ENCODE results near the gene FARS2.

The FARS2 gene

DNA sequence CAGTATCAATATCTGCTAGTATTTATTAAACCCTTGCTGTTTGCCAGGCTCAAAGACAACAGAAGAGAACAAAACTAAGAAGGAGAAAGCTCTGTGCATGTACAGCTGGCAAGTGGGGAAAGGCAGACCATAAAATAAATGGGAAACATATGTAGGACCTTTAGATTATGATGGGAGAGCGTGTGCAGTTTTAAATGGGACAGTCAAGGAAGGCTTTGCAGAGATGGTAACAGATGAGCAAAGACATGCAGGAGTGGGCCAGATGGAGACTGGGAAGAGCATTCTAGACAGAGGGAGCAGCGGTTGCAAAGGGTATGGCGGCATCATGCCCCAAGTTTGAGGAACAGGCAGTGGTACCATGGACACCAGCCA lies 485.4 kb downstream of the FARS2 start:
- no peak for DNase-seq

DNA sequence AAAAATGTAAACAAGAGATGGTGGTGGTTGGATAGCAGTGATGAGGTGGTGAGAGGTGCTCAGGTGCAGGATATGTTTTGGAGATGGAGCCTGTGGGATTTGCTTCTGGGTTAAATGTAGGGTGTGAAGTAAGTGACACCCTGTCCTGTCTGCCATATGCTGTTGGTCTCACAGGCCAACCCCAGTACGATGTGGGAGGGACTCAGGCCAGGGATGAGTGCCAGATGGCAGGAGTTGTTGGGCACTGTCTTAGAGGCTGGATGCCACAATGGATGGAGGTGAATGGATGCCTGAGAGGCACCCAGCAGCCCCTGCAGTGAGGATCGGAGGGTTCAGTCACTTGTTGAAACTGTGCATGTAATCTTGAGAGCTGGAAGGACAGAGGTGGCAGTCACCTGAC lies 486.1 kb downstream of the FARS2 start:
- no peak for DNase-seq

DNA sequence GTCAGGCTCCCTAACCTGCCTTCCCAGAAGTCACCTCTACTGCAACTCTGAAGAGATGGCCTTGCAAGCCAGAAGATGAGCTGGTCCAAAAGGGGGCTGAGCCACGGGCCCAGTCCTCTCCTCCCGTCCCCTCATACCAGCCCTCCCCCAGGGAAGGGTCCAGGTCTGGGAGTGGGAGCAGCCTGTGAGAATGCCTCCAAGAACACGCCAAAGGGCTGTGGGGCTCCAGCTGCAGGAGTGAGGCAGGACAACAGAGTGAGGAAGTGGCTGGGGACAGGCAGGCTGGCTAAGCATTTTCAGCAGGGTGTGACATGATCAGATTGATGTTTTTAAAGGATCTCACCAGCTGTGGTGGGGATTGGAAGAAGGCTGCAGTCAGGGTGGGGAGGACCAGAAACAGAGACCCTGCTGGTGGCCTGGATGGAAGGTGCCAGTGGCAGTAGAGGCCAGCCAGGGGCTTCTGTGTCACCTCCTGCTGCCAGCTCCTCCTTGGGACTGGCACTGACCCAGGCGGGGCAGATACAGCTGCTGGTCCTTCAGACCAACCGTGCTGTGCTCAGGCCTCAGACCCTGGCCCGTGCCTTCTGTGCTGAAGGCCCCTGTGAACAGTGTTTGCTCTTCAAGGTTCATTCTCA lies 487.8 kb downstream of the FARS2 start:
- no peak for DNase-seq

DNA sequence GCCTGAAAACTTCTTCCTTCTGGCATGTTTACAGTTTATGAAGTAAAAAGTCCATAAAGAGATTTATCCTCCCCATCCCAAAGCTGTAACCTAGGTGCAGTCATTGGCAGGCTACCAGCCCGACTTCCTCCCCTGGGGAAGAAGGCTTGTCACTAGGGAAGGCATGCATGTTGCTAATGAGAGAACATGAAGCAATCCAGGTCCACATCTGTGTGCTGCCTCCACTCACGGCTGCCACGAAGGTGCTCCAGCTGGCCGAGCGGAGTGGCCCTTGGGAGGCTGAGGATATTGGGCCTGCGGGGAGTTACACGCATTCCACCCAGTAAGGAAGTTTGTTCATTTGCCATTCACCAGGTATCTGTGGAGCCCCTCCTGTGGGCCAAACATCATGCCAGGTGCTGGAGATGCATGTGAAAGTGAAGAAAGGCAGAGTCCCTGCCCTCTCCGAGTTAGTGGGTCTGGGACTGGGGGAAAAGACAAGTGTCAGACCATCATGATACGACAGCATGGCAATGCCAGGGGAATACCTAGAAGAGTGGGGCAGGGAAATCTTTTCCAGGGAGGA lies 488.4 kb downstream of the FARS2 start:
- no peak for DNase-seq

DNA sequence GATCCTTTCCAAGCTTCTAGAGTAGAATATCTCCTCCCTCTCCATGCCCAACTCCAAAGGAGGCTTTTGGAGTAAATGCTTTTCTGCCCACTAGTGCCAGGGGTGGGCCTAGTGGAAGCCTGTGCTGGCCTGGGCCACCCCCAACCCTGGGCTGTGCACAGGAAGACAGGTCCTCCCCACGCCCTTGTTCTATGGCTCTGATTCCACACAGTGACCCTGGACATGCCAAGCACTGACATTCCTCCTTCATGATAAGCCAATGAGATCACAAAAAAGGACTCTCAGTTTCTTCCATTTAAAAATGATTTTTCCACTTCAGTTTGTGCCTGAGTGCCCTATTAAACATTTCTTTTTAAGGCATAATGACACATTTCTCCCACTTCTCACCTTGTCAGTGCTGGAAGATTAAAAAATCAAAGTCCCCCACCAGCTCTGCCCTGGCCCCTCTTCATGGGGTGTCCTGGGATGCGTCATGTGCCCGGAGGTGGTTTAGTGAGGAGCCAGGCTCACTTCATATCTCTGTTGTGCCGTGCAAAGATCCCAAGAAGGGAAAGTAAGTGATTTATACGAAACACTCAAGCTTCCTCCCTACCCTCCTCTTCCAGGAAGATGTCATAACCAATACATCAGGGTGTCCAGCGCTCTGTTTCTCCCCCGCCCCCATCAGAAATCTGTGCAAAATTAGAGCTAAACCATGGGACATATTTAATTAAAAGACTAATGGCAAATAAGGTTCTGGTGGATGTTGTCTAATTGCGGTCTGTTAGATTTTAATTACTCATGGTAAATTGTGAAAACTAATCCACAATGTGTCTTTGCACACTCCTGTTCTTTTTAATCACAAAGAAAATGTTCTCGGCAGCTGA lies 490.4 kb downstream of the FARS2 start:
- DNase-seq: no peak

DNA sequence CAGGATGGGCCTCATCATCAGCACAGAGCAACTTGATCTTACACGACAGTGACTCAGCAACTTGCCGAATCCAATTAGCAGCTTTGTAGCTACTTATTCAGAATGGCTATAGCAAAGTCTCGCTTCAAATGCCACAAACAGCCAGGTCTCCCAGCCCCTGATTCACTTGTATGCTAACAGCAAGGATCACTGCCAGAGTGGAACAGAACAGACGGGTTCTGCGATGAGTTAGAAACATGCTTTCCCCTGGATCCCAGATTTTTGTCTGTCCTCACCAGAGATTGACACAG lies 491.0 kb downstream of the FARS2 start:
- DNase-seq: peak; percentile 53

DNA sequence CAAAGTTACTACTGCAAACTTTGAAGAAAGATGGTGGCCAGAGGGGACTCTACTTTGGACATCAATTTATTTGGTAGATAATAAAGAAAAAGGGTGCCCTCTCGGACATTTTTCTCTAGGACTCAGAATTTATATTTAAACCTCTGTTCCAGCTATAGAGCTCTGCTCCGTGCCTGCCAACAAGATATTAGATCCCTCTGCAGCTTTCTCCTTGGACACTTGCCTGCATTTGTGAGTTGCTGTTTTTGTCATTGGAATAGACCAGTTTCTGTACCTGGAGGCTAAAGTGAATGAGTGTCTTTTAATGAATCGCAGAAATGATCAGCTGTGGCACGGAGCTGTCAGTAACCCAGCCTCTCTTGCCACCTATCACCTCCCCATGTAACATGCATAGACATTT lies 491.9 kb downstream of the FARS2 start:
- DNase-seq: no peak

DNA sequence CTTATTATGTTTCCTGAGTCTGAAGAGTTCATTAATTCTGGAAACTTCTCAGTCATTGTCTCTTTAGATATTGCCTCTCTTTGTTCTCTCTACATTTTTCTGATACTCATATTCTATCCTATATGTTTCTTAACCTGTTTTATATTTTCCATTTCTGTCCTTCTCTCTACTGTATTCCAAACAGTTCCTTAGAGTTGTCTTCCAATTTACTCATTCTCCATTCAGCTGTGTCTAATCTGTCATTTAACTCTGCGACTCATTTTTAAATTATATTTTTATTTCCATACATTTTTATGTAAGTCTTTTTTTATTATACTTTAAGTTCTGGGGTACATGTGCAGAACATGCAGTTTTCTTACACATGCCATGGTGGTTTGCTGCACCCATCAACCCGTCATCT lies 493.6 kb downstream of the FARS2 start:
- DNase-seq: no peak

DNA sequence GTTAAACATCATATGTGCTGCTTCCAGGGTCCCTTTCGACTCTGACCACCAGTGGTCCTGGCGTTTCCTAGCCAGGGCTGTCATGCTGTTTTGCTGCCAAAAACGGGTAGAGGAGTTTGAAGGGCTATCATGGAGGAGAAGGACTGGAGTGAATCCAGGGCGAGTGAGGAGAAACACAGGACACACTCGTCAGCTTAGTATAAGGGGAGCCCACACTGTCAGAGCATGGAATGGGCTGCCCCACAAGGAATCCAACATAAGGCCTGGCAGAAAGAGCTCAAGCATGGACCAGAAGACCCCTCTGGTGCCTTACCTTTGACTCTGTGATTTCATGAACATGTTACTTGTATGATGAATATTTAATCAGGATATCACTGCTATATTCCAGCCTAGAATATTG lies 498.3 kb downstream of the FARS2 start:
- DNase-seq: no peak

DNA sequence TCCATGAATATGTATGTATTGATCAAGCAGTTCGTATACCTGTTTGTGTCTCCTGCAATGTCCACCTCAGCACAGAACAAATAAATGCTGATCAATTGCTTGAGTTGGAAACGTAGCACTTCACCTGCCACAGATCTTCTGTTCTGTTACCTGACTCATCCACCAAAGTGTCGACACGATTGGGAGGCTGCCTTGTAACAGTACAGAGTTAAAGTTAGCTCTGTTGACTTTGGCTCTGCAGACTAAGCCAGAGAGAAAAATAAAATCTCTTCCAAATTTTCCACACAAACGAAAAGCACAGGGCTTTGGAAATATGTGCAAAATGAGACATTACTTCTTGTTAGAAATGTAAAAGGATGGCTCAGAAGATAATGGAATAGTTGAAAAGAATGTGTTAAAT lies 500.1 kb downstream of the FARS2 start:
- no peak for DNase-seq

DNA sequence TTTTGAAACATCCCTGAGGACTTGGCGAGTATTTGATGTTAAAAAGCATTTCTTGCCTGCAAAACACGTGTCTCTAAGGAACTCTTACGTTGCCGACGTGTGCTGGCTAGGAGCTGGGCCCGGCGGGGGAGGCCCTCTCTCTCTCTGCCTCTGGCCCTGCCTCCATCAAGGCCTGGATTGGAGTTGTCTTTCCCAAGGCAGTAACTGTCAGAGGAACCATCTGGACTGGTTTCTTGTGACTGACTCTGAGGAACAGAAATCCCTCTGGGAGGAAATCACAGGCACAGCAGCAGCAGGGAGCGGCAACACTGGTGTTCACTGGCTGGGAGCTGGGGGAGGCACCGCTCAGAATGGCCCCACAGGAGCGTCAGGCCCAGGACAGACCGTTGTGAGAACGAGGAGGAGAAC lies 501.3 kb downstream of the FARS2 start:
- DNase-seq: no peak

DNA sequence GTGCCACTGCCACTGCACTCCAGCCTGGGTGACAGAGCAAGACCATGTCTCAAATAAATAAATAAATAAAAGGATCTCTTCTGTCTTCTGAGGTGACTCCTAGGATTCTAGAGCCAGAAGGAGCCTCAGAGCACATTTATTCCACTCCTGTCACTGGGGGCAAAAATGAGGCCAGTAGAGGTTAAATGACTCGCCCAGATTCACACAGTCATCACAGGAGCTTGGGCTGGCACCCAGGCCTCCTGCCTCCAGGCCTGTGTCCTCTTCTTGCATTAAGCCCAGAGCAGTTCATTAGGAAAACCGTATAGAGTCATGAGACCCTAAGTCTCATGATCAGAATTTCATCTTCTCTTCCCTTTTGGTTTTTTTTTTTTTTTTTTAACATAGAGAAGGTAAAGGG lies 502.1 kb downstream of the FARS2 start:
- peak; percentile 25 for DNase-seq

DNA sequence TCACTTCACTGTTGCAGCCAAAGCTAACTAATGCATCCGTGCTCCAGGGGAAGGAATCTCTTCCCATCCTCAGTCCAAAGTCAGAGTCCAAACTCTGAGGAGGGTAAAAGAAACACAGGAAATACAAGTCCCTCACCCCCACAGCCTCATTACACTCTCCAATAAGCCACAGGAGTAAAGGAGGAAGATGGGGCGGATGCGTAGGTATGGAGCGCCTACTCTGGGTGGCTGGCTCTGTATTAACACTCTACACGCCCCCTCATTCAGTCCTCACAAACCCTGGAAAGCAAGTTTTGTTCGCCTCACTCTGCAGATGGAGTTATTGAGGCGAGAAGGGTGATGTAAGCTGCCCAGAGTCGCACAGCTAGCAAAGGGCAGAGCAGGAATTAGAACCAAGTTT lies 502.6 kb downstream of the FARS2 start:
- DNase-seq: no peak

DNA sequence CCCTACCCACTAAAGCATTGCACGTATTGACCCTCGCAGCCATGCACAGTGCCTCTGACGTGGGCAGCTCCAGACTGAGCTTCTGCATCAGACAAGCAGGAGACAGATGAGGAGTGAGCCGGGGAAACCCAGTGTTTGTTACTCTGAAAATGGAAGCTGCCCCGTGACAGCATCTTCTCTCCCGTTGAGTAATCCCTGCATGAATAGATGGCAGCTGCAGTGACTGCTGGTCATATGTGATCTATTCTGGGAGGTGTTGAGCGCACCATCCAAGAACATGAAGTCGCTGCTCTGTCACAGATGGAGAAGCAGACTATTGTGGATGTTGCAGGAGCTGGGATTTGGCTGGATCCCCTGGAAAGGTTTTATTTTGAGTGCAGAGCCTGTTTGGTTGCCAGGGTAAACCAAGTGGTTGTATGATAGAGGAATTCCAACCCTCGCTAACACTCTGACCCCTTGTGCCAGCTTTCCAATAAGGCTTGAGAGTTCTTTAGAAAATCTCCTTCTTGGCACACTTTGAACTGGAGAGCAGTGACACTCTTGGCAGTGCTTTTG lies 503.2 kb downstream of the FARS2 start:
- DNase-seq: peak; percentile 8

DNA sequence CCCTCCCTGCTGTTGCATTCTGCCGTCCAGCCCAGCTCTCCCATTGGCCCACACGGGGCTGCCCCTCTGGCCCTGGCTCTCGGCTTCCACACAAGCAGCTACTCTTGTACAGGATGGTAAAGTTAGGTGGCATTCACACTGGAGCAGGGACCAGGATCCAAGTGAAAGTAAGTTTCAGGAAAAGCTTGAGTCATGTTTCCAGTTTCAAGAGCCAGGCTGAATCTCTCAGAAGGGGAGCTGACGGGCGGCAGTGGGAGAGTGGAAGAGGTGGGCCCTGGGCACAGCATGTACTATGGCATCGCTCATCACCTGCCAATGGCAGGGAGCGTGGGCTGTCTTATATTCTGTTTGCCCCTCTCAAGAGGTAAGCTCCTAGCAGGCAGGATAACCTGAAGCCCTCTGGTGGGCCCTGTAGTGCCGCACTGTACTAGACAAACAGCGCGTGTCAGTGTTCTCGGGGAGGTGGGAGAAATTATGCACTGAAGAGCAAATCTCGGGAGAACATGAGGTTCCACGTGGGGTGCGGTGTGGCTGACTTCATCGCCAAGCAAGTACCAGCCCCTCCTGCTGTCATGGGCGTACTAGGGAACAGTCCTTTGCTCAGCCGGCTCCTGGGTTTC lies 503.9 kb downstream of the FARS2 start:
- DNase-seq: no peak

DNA sequence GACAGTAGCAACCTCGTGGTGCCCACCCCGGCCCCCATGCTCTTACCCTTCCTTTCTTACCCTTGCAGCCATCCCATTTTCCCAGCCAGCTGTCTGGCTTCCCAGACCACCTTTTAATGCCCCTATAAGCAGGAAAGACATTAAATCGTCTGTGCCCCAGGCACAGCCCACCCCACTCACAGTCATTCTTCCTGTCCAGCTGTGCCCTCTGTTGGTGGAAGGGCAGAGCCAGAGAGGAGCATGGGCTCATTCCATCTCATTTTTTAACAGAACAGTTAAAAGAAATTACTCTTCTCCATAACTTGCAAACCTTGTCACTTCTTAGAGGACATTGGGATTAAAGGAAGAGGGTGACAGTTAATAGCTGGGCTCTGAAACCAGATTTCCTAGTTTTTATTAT lies 504.9 kb downstream of the FARS2 start:
- no peak for DNase-seq

DNA sequence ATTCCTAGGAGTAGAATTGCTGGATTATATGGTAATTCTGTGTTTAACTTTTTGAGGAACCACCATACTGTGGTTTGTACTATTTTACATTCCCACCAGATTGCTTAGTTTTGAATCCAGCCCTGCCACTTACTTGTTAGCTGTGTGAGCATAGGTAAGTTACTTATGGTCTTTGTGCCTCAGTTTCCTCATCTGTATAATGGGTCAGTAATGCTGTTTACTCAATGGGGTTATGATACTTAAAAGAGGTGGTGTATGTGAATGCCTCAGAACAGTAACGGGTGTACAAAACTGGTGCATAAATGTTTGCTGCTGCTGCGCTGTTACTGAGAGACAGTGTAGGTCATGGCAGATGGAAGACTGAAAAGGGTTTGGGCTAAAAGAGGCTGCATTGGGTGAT lies 506.2 kb downstream of the FARS2 start:
- DNase-seq: no peak

DNA sequence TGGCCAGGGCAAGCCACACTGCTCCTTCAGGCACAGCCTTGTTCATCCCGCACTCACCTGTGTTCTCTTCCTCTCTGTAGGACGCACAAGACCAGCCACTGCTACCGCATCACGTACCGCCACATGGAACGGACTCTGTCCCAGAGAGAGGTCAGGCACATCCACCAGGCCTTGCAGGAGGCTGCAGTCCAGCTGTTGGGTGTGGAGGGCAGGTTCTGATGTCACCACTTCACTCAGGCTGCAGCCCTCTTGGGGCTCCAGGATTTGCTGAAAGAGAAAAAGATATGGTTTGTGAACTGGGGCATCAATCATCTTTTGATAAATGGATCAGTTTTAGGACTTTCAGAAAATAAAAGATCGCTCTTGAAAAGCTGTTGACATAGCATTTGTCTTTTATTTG lies 509.9 kb downstream of the FARS2 start:
- no peak for DNase-seq

DNA sequence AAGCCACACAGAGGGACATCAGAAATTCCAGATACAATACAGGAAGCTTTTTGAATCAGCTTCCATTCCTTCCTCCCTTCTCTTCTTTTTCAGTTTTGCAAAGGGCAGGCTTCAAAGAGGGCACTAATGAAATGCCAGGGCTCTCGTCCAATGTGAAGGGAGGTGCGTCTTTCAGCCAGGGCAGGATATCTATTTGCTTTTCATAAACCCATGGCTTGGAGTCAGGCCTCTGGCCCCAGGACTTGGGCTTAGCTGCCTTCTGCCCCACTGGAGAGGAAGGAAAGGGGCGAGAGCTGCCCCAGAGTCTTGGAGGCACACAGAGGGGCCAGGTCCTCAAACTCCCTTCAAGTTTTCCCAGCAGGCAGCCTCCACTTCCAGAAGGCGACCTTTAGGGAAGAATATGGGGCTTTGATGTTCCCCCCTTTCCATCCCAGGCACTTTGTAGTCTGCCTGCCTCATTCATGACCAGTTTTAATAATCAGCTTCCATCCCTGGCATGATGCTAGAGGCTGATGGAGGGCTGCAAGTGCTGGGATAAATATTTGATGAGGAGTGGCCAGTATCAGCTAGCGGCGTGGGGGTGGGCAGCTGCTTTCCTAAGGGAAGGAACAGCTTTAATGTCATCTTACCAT lies 510.6 kb downstream of the FARS2 start:
- DNase-seq: no peak

DNA sequence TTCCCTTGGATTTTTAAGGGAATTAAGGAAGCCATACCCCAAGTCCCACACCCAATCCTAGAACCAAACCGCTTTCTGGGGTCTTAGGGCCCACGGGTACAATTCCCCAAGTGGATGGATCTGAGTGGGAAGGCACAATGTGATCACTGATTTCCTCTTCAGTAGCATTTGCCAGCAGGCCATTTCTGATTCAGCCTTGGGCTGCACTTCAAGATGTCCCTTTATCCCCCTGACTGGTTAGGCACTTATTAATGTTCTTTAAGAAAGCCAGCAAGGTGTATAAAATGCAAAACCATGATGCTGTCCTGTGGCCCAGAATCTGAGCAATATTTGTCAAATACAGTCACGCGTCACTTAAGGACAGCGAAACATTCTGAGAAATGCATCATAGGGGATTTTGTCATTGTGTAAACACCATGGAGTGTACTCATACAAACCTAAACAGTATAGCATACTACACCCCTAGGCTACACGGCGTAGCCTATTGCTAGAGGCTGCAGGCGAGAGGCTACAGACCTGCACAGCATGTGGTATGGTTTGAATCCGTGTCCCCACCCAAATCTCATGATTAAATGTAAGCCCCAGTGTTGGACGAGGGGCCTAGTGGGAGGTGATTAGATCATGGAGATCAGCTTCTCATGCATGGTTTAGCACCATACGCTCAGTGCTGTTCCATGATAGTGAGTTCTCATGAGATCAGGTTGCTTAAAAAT lies 511.3 kb downstream of the FARS2 start:
- no peak for DNase-seq

DNA sequence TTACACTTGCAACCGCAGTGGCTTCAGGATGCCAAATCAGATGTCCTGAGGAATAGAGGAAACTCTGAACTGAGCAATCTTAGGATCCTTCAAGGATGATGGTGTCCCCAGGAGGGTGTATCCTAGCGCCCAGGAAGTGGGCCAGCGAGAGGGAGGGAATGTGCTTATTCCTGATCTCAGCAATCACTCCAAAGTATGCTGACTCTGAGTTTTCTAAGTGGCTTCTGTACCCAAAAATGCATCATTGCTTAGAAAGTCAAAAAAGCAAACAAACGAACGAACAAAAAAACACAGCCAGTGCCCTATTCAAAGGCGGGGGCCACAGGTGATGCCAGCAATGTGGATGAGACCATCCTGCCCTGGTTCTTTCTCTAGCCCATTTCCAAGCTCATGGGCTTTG lies 514.8 kb downstream of the FARS2 start:
- no peak for DNase-seq

DNA sequence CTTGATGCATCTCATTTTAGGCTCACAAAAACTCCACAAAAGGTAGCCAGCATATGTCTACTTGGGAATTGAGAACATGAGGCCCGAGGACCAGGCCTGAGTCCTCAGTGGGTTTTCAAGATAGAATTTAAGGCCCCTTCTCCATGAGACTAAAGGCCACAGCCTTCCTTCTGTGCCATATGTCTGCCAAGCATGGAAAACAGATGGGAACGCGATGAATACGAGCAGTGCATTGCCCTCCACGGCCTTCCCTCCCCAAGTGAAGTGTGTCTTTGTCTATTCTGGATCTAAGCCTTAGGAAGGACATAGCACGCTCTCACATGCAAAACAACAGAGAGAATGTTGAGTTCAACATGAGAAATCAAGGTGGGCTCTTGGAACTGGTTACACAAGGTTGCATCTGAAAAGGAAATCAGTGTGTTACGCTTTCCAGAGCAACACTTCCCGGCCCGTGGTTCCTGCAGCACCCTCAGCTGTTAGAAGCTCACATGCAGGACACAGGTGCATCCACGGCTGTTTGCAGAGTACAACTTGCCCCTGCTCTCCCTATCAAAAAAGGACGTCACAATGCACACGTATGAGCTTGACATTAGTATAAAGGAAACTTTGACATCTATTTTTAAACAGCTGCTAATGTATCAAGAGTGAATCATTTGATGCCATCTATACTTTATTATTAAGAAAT lies 515.5 kb downstream of the FARS2 start:
- no peak for DNase-seq
